Glutamatergic neuron (in vitro differentiated cells): Measurements from ENCODE around the gene ANKRD45. TPM values are rescaled to one million over a fixed set of nuclear protein-coding genes. Genes with fewer than 3 reads are reported as not detected.
"Not testable (repeated sequence)": the region's sequence is repeated elsewhere in the genome, so short reads cannot be mapped to it uniquely, and the experiment has no call there.

Experiments
- DNase-seq: peaks from one replicate; pipeline ENCODE4 v3.0.0; 2022
- H3K27ac Mint-ChIP-seq: one replicate; pipeline ENCODE4 v1.8.0; 2020; ENCODE audit warnings: mild to moderate bottlenecking, mixed read lengths, inconsistent platforms; ENCODE audit not compliant: unreplicated experiment
- H3K27me3 Mint-ChIP-seq: one replicate; pipeline ENCODE4 v1.8.0; 2020; ENCODE audit warnings: mild to moderate bottlenecking, moderate library complexity, mixed read lengths, inconsistent platforms; ENCODE audit not compliant: unreplicated experiment
- H3K36me3 Mint-ChIP-seq: one replicate; pipeline ENCODE4 v1.8.0; 2020; ENCODE audit warnings: mild to moderate bottlenecking, mixed read lengths, inconsistent platforms; ENCODE audit not compliant: unreplicated experiment
- H3K4me1 Mint-ChIP-seq: one replicate; pipeline ENCODE4 v1.8.0; 2020; ENCODE audit warnings: mild to moderate bottlenecking, low read depth, mixed read lengths, inconsistent platforms; ENCODE audit not compliant: unreplicated experiment
- H3K4me3 Mint-ChIP-seq: one replicate; pipeline ENCODE4 v1.8.0; 2020; ENCODE audit warnings: mild to moderate bottlenecking, mixed read lengths, inconsistent platforms; ENCODE audit not compliant: unreplicated experiment
- H3K9me3 Mint-ChIP-seq: one replicate; pipeline ENCODE4 v1.8.0; 2020; ENCODE audit warnings: mild to moderate bottlenecking, moderate library complexity, mixed read lengths, inconsistent platforms; ENCODE audit not compliant: unreplicated experiment
- total RNA-seq: library from RNA; stranded (reverse); fragmentation: NEBNext Ultra II Directional; extraction: Animal tissue kit (Norgen Biotek cat#: 25700); gene quantifications from one replicate; pipeline ENCODE4 v1.2.1, GENCODE V29; 2021; ENCODE audit not compliant: unreplicated experiment
- TF ChIP-seq, protein P1 (sequence below): fragments of 200-600 bp; sonication (generic); IDR thresholded peaks from one replicate; pipeline ENCODE4 v1.5.0; 2021; ENCODE audit not compliant: partially characterized antibody, unreplicated experiment

Gene ANKRD45
- total RNA-seq, 1 donor from 2014 or later = 4.7 TPM

DNA sequence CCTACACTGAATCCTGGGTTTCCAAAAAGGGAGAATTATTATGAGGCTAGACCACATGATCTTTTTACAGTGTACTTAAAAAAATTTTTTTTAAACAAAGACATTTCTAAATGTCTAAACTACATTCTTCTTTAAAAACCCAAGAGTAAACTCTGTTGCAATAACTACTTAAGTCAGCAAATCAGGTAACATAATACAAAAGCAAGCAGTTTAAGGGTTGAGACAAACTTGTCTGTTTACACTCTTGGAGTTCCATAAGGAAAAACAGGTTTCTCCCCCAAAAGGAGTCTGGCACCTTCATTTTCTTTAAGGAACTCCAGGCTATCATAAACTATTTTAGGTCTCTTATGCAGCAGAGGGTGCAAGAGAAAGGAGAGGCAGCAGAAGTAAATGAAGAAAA, 12.5 kb upstream of the ANKRD45 start:
- Mint-ChIP-seq H3K4me1 (no peaks in the 10 kb centered on the region), H3K27me3 (no peaks in the 10 kb centered on the region), H3K27ac (no peak overlapping the region), H3K9me3 (peaks cover 2% of the 10 kb centered on the region), H3K36me3 (no peaks in the 10 kb centered on the region), H3K4me3 (no peak overlapping the region)
- DNase-seq = no peak
- TF ChIP-seq, protein P1, sequence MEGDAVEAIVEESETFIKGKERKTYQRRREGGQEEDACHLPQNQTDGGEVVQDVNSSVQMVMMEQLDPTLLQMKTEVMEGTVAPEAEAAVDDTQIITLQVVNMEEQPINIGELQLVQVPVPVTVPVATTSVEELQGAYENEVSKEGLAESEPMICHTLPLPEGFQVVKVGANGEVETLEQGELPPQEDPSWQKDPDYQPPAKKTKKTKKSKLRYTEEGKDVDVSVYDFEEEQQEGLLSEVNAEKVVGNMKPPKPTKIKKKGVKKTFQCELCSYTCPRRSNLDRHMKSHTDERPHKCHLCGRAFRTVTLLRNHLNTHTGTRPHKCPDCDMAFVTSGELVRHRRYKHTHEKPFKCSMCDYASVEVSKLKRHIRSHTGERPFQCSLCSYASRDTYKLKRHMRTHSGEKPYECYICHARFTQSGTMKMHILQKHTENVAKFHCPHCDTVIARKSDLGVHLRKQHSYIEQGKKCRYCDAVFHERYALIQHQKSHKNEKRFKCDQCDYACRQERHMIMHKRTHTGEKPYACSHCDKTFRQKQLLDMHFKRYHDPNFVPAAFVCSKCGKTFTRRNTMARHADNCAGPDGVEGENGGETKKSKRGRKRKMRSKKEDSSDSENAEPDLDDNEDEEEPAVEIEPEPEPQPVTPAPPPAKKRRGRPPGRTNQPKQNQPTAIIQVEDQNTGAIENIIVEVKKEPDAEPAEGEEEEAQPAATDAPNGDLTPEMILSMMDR = no peak

DNA sequence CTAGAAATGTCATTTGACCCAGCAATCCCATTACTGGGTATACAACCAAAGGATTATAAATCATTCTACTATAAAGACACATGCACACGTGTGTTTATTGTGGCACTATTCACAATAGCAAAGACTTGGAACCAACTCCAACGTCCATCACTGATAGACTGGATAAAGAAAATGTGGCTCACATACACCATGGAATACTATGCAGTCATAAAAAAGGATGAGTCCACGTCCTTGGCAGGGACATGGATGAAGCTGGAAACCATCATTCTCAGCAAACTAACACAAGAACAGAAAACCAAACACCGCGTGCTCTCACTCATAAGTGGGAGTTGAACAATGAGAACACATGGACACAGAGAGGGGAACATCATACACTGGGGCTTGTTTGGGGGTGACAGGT, 10.5 kb upstream of the ANKRD45 start:
- not testable (repeated sequence) for H3K4me3 Mint-ChIP-seq, H3K27ac Mint-ChIP-seq, H3K36me3 Mint-ChIP-seq, H3K4me1 Mint-ChIP-seq, H3K9me3 Mint-ChIP-seq, DNase-seq, H3K27me3 Mint-ChIP-seq

DNA sequence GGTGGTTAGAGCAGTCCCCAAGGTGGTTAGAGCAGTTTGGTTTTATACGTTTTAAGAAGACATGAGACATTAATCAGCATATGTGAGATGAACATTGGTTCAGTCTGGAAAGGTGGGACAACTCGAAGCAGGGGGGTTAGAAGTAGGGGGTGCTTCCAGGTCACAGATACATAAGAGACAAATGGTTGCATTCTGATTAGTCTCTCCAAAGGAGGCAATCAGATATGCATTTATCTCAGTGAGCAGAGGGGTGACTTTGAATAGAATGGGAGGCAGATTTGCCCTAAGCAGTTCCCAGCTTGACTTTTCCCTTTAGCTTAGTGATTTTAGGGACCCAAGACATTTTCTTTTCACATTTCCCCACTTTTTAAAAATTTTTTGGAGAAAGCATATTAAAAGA, 4.8 kb upstream of the ANKRD45 start:
- H3K36me3 Mint-ChIP-seq, H3K27ac Mint-ChIP-seq, H3K4me3 Mint-ChIP-seq, H3K27me3 Mint-ChIP-seq, H3K4me1 Mint-ChIP-seq, DNase-seq: not testable (repeated sequence)
- peaks cover 14% of the 10 kb centered on the region for H3K9me3 Mint-ChIP-seq

DNA sequence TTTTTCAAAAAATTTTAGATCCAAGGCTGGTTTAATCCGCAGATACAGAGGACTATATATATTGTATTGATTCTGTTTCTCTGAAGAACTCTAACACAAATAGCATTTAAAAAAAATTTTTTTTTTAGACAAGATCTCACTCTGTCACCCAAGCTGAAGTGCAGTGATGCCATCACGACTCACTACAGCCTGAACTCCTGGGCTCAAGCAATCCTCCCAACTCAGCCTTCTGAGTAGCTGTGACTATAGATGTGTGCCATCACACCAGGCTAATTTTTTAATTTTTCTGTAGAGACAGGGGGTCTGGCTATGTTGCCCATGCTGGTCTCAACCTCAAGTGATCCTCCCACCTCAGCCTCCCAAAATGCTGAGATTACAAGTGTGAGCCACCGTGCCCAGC, 3.0 kb downstream of the ANKRD45 start:
- Mint-ChIP-seq H3K36me3 (no peaks in the 10 kb centered on the region), H3K27ac (no peak overlapping the region), H3K27me3 (peaks cover 8% of the 10 kb centered on the region), H3K4me3 (no peak overlapping the region), H3K9me3 (peaks cover 11% of the 10 kb centered on the region), H3K4me1 (peaks cover 3% of the 10 kb centered on the region)
- DNase-seq = no peak
- TF ChIP-seq, protein P1 = no peak

DNA sequence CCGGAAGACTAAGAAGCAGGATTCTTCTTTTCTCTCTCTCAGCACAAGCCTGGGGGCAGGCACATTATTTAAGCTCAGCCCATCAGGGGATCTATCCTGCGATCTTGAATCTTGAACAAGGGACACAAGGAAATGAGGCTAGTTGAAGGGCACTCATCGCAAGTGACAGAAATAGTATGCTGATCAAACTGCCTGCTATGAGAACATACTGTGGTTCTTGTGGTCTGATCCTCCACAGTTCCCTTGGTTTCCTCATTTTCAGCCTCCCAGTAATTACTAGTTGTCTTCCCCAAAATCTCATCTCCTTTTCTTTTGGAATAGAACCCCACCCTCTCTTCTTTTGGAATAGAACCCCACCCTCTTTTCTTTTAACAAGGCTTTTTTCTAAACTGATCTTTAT, 6.5 kb downstream of the ANKRD45 start:
- Mint-ChIP-seq H3K9me3 (no peaks in the 10 kb centered on the region), H3K4me3 (no peak overlapping the region), H3K4me1 (no peaks in the 10 kb centered on the region), H3K36me3 (no peaks in the 10 kb centered on the region), H3K27ac (no peak overlapping the region), H3K27me3 (no peaks in the 10 kb centered on the region)
- DNase-seq = no peak
- TF ChIP-seq, protein P1 = no peak

DNA sequence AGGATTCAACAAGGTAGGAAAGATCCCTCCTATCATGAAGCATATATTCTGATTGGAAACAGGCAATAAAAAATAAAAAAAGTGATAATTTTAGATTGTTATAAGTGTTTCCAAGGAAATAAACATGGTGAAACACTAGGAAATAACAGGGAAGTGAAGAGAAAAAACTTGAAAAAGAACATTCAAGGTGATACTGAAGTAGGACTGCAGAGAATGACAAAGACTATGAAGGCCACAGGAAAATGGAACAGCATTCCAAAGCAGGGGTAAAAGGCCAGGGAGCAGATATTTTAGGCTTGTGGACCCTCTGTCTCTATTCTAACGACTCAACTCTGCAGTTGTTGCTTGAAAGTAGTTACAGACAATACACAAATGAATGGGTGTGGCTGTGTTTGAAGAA, 7.9 kb downstream of the ANKRD45 start:
- TF ChIP-seq, protein P1 = no peak
- Mint-ChIP-seq H3K4me3 (no peak overlapping the region), H3K9me3 (no peaks in the 10 kb centered on the region), H3K27ac (no peak overlapping the region), H3K4me1 (no peaks in the 10 kb centered on the region), H3K27me3 (no peaks in the 10 kb centered on the region), H3K36me3 (no peaks in the 10 kb centered on the region)
- no peak for DNase-seq
